OCI-LY1 (cell line): ENCODE measurements around the gene RBP5.

Experiments used
- H2AFZ ChIP-seq: fragments of 200-600 bp; sonication (generic), shearing (Covaris generic); 2 replicates; pipeline ENCODE4 v1.6.0; 2014; ENCODE audit warnings: antibody characterized with exemption, mild to moderate bottlenecking, low read length
- H3F3A ChIP-seq: fragments of 200-600 bp; sonication (generic), shearing (Covaris generic); 2 replicates; pipeline ENCODE4 v1.6.0; 2014; ENCODE audit warnings: mild to moderate bottlenecking, antibody characterized with exemption, low read length, moderate library complexity; ENCODE audit not compliant: insufficient read depth
- H3K27ac ChIP-seq: fragments of 200-600 bp; sonication (generic); 2 replicates; pipeline ENCODE4 v1.5.1; 2014; ENCODE audit warnings: low read length, mixed run types, mild to moderate bottlenecking, low read depth; ENCODE audit not compliant: poor library complexity, severe bottlenecking
- H3K27me3 ChIP-seq: fragments of 200-600 bp; sonication (generic); 2 replicates; pipeline ENCODE4 v1.6.0; 2014; ENCODE audit warnings: antibody characterized with exemption, mild to moderate bottlenecking, low read length, moderate library complexity; ENCODE audit not compliant: insufficient read depth
- H3K36me3 ChIP-seq: fragments of 200-600 bp; sonication (generic); 2 replicates; pipeline ENCODE4 v1.6.1; 2014; ENCODE audit warnings: mild to moderate bottlenecking, antibody characterized with exemption, low read length, moderate library complexity, mixed read lengths; ENCODE audit not compliant: insufficient read depth
- H3K4me1 ChIP-seq: fragments of 200-600 bp; sonication (generic); 2 replicates; pipeline ENCODE4 v1.5.1; 2014; ENCODE audit warnings: mild to moderate bottlenecking, low read length, moderate library complexity; ENCODE audit not compliant: insufficient read depth, severe bottlenecking
- H3K4me2 ChIP-seq: fragments of 200-600 bp; sonication (generic), shearing (Covaris generic); 2 replicates; pipeline ENCODE4 v1.6.1; 2014; ENCODE audit warnings: low read length
- H3K4me3 ChIP-seq: fragments of 200-600 bp; sonication (generic); 2 replicates; pipeline ENCODE4 v1.5.1; 2014; ENCODE audit warnings: low read length, low read depth, mild to moderate bottlenecking, mixed read lengths; ENCODE audit not compliant: poor library complexity, severe bottlenecking
- H3K79me2 ChIP-seq: fragments of 200-600 bp; shearing (Covaris generic); 2 replicates; pipeline ENCODE4 v1.6.1; 2016; ENCODE audit warnings: mixed run types, low read length, mixed read lengths; ENCODE audit not compliant: insufficient read depth
- H3K9ac ChIP-seq: fragments of 200-600 bp; sonication (generic), shearing (Covaris generic); 2 replicates; pipeline ENCODE4 v1.6.1; 2014; ENCODE audit warnings: mild to moderate bottlenecking, low read length, mixed read lengths
- H3K9me2 ChIP-seq: fragments of 200-600 bp; sonication (generic), shearing (Covaris generic); 2 replicates; pipeline ENCODE4 v1.6.1; 2014; ENCODE audit warnings: low read depth, mild to moderate bottlenecking, low read length, mixed read lengths
- H3K9me3 ChIP-seq: fragments of 200-600 bp; shearing (Covaris generic); 2 replicates; pipeline ENCODE4 v1.6.1; 2014; ENCODE audit warnings: low read length, mixed read lengths
- H4K20me1 ChIP-seq: fragments of 200-600 bp; sonication (generic), shearing (Covaris generic); 2 replicates; pipeline ENCODE4 v1.6.0; 2016; ENCODE audit warnings: mild to moderate bottlenecking, low read length; ENCODE audit not compliant: insufficient read depth
- CTCF ChIP-seq: fragments of 200-600 bp; sonication (generic), shearing (Covaris generic); IDR thresholded peaks from 2 replicates; pipeline ENCODE4 v1.5.1; 2017; ENCODE audit warnings: mild to moderate bottlenecking, antibody characterized with exemption, low read length, moderate library complexity, mixed read lengths
- EZH2 ChIP-seq: fragments of 200-600 bp; sonication (generic), shearing (Covaris generic); IDR thresholded peaks from 2 replicates; pipeline ENCODE4 v1.8.0; 2017; ENCODE audit warnings: borderline replicate concordance, mixed run types, mild to moderate bottlenecking, antibody characterized with exemption, low read length, moderate library complexity, mixed read lengths

The RBP5 gene

GRCh38 chr12:7175493-7175892 is 46.8 kb upstream of the RBP5 start:
- Histone ChIP-seq H3K4me3 (no peak overlapping the region), H3K9me3 (peaks cover 14% of the 10 kb centered on the region), H3K27ac (no peak overlapping the region), H3K9ac (no peak overlapping the region), H3K4me2 (no peak overlapping the region), H3K4me1 (no peaks in the 10 kb centered on the region), H3K36me3 (no peaks in the 10 kb centered on the region), H2AFZ (no peak overlapping the region), H3F3A (no peaks in the 10 kb centered on the region), H4K20me1 (no peaks in the 10 kb centered on the region), H3K9me2 (no peaks in the 10 kb centered on the region), H3K27me3 (peaks cover 3% of the 10 kb centered on the region; the same call in 1 of the 2 replicates), H3K79me2 (no peaks in the 10 kb centered on the region)
- TF ChIP-seq EZH2 (no peak), CTCF (no peak)

GRCh38 chr12:7171854-7172253 is 43.2 kb upstream of the RBP5 start:
- Histone ChIP-seq H3K4me1 (no peaks in the 10 kb centered on the region), H4K20me1 (no peaks in the 10 kb centered on the region), H3F3A (no peaks in the 10 kb centered on the region), H3K4me2 (no peak overlapping the region), H3K27me3 (no peaks in the 10 kb centered on the region; the same call in 1 of the 2 replicates), H3K27ac (no peak overlapping the region), H3K9me2 (no peaks in the 10 kb centered on the region), H3K9ac (no peak overlapping the region), H2AFZ (no peak overlapping the region), H3K9me3 (peaks cover 34% of the 10 kb centered on the region), H3K36me3 (no peaks in the 10 kb centered on the region), H3K4me3 (no peak overlapping the region), H3K79me2 (no peaks in the 10 kb centered on the region)
- TF ChIP-seq CTCF: no peak
- no peak for TF ChIP-seq EZH2

DNA sequence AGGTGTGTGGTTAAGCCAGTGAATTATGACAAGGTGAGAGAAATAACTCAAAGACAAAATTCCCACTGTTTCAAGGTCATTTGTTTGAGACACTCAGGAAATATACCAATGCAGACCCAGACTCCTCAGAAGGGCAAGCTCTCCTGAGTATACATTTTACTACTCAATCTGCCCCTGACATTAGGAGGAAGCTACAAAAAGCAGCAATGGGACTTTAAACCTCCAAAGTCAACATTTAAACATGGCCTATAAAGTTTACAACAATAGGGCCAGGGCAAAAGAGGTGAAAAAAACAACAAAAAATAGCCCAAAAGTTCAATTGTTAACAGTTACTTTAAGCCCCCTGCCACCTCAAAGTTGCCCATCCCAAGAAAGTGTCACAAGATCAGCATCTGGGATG is 41.3 kb upstream of the RBP5 start:
- TF ChIP-seq EZH2: no peak
- TF ChIP-seq CTCF: no peak
- Histone ChIP-seq H3K9ac (no peak overlapping the region), H3K9me2 (no peaks in the 10 kb centered on the region), H3K36me3 (no peaks in the 10 kb centered on the region), H3F3A (no peaks in the 10 kb centered on the region), H3K27ac (no peak overlapping the region), H4K20me1 (no peaks in the 10 kb centered on the region), H2AFZ (no peak overlapping the region), H3K9me3 (peaks cover 33% of the 10 kb centered on the region), H3K4me1 (no peaks in the 10 kb centered on the region), H3K27me3 (no peaks in the 10 kb centered on the region), H3K79me2 (no peaks in the 10 kb centered on the region), H3K4me3 (no peak overlapping the region), H3K4me2 (no peak overlapping the region)
